ENCODE results near the gene ZNF385B.

Gene ZNF385B

GRCh38 chr2:179856205-179856604, 5.2 kb downstream of the ZNF385B start:
- DNase-seq (ENCODE audit: low spot score): no peak

GRCh38 chr2:179855673-179856072, 5.7 kb downstream of the ZNF385B start:
- DNase-seq (ENCODE audit: low spot score): no peak

- no peak for DNase-seq (ENCODE audit: low spot score)
Measured at GRCh38 chr2:179854891-179855290, 6.5 kb downstream of the ZNF385B start.

GRCh38 chr2:179853108-179853507, 8.3 kb downstream of the ZNF385B start:
- no peak for DNase-seq (ENCODE audit: low spot score)

GRCh38 chr2:179850188-179850587, 11.2 kb downstream of the ZNF385B start:
- peak; percentile 50 for DNase-seq (ENCODE audit: low spot score)

GRCh38 chr2:179849719-179850118, 11.7 kb downstream of the ZNF385B start:
- no peak for DNase-seq (ENCODE audit: low spot score)

- DNase-seq (ENCODE audit: low spot score): no peak
Measured at GRCh38 chr2:179843541-179843940, 17.9 kb downstream of the ZNF385B start.

GRCh38 chr2:179842498-179843153, 18.8 kb downstream of the ZNF385B start:
- no peak for DNase-seq (ENCODE audit: low spot score)

GRCh38 chr2:179840840-179841239, 20.6 kb downstream of the ZNF385B start:
- DNase-seq (ENCODE audit: low spot score): no peak

GRCh38 chr2:179837408-179837807, 24.0 kb downstream of the ZNF385B start:
- no peak for DNase-seq (ENCODE audit: low spot score)

- DNase-seq (ENCODE audit: low spot score): no peak
Measured at GRCh38 chr2:179830043-179830787, 31.2 kb downstream of the ZNF385B start.

GRCh38 chr2:179826297-179826696, 35.1 kb downstream of the ZNF385B start:
- DNase-seq (ENCODE audit: low spot score): no peak

GRCh38 chr2:179825494-179825893, 35.9 kb downstream of the ZNF385B start:
- no peak for DNase-seq (ENCODE audit: low spot score)

- DNase-seq (ENCODE audit: low spot score): no peak
Measured at GRCh38 chr2:179824961-179825360, 36.5 kb downstream of the ZNF385B start.

- no peak for DNase-seq (ENCODE audit: low spot score)
Measured at GRCh38 chr2:179822540-179822939, 38.9 kb downstream of the ZNF385B start.

GRCh38 chr2:179818546-179818945, 42.9 kb downstream of the ZNF385B start:
- no peak for DNase-seq (ENCODE audit: low spot score)

- no peak for DNase-seq (ENCODE audit: low spot score)
Measured at GRCh38 chr2:179817181-179817841, 44.1 kb downstream of the ZNF385B start.

- DNase-seq (ENCODE audit: low spot score): no peak
Measured at GRCh38 chr2:179814050-179814449, 47.4 kb downstream of the ZNF385B start.

GRCh38 chr2:179812501-179812900, 48.9 kb downstream of the ZNF385B start:
- no peak for DNase-seq (ENCODE audit: low spot score)

GRCh38 chr2:179811042-179811441, 50.4 kb downstream of the ZNF385B start:
- no peak for DNase-seq (ENCODE audit: low spot score)

- no peak for DNase-seq (ENCODE audit: low spot score)
Measured at GRCh38 chr2:179809606-179810005, 51.8 kb downstream of the ZNF385B start.

GRCh38 chr2:179805001-179805400, 56.4 kb downstream of the ZNF385B start:
- no peak for DNase-seq (ENCODE audit: low spot score)

GRCh38 chr2:179804206-179804605, 57.2 kb downstream of the ZNF385B start:
- DNase-seq (ENCODE audit: low spot score): no peak
